Breast epithelium (tissue), 3 donors: ENCODE measurements around the gene PELI2.
A peak's percentile ranks its signal among the peaks of the same experiment; 100 is the strongest.

Source experiments
- CTCF ChIP-seq, 3 donors: fragments of 450-650 bp; IDR thresholded peaks; one replicate each; pipeline ENCODE4 v1.5.1; 2016 to 2017; ENCODE audit warnings: antibody characterized with exemption in 3 of 3, mild to moderate bottlenecking in 3 of 3, moderate library complexity in 3 of 3
- POLR2A ChIP-seq: fragments of 450-650 bp; IDR thresholded peaks from one replicate; pipeline ENCODE4 v1.6.1; 2016; ENCODE audit warnings: antibody characterized with exemption, mild to moderate bottlenecking, moderate library complexity
- POLR2AphosphoS5 ChIP-seq, 3 donors: sonication (generic); formaldehyde crosslinking; IDR thresholded peaks; one replicate each; pipeline ENCODE4 v1.6.1; 2017; ENCODE audit warnings: antibody characterized with exemption in 3 of 3

- TF ChIP-seq CTCF (IDR thresholded peaks at IDR 0.05) (peak in 1 of 3 donors; percentile 36), POLR2A (no peak), POLR2AphosphoS5 (IDR thresholded peaks at IDR 0.05) (peak in 1 of 3 donors; percentile 42)
Measured at GRCh38 chr14:56168007-56168616, 49.9 kb downstream of the PELI2 start.
